Fibroblast of mammary gland (primary cell): ENCODE data around the gene LRRC46.

Experiments used
- DNase-seq: peaks from one replicate; pipeline ENCODE4 v3.0.0-alpha.2; 2010; ENCODE audit warnings: low read depth
- H3K4me3 ChIP-seq: 2 replicates; pipeline ENCODE4 v1.5.1; 2011; ENCODE audit warnings: low read depth, mild to moderate bottlenecking, low read length, moderate library complexity; ENCODE audit not compliant: control insufficient read depth
- TF ChIP-seq, protein P1 (sequence below): conservative IDR thresholded peaks from 2 replicates; pipeline ENCODE4 v1.5.1; 2011; ENCODE audit warnings: low read depth, low read length, inconsistent platforms; ENCODE audit not compliant: control insufficient read depth, insufficient read depth

Gene LRRC46

DNA sequence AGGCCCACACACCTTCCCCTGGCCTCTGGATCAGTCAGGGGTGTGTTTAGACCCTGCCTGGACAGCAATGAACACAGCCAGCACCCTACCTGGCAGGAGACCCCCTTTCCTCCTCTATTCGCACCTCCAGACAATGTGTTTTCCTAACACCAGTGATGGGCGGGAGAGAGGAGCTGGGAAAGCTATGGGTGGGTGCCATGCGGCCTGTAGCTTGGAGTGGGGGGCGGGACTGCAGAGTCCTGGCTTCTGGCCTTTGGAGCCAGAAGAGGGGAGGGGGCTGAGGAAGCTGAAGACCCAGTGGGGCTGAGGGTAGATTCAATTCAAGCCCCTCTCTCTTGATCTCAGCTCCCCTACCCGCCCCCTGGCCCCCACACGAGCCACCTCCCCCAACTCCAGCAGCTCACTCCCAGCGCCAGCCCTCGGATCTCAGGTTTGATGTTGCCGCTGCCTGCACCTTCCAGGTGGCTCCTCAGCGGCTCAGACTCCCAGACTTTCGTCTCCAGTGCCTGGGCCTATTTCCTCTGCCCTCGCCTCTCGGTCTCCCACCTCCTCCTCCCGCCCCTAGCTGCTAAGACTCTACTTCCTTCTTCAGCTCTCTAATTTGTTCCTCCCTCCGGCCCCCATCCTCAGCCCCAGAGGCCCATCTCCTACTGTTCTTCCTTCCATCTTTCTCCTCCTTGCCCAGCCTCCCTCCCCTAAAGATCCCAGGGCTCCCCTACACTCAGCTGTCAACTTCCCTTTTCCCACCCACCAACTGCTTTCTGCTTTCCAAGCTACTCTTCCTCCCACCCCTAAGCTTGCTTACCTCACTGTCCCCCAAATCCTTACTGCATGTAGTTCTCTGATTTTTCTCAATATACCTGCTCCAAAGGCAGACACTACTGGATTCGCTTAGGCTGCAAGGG lies 26.3 kb downstream of the LRRC46 start:
- H3K4me3 ChIP-seq = no peak overlapping the region
- TF ChIP-seq, protein P1, sequence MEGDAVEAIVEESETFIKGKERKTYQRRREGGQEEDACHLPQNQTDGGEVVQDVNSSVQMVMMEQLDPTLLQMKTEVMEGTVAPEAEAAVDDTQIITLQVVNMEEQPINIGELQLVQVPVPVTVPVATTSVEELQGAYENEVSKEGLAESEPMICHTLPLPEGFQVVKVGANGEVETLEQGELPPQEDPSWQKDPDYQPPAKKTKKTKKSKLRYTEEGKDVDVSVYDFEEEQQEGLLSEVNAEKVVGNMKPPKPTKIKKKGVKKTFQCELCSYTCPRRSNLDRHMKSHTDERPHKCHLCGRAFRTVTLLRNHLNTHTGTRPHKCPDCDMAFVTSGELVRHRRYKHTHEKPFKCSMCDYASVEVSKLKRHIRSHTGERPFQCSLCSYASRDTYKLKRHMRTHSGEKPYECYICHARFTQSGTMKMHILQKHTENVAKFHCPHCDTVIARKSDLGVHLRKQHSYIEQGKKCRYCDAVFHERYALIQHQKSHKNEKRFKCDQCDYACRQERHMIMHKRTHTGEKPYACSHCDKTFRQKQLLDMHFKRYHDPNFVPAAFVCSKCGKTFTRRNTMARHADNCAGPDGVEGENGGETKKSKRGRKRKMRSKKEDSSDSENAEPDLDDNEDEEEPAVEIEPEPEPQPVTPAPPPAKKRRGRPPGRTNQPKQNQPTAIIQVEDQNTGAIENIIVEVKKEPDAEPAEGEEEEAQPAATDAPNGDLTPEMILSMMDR = no peak
- no peak for DNase-seq

DNA sequence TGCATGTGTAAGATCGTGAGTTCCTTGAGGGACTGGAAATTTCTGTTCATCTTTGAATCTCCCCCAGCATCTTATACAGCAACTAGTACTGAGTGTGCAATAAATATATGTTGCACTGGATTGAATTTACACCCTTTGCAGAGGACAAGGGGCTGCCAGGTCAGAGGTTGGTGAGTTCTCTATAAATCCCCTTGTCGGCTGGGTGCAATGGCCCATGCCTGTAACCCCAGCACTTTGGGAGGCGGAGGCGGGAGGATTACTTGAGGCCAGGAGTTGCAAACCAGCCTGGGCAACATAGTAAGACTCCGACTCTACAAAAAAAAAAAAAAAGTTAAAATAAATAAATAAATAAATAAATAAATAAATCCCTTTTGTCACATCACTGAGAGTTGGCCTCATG lies 28.9 kb downstream of the LRRC46 start:
- TF ChIP-seq, protein P1 = no peak
- no peak overlapping the region for H3K4me3 ChIP-seq
- DNase-seq = no peak

DNA sequence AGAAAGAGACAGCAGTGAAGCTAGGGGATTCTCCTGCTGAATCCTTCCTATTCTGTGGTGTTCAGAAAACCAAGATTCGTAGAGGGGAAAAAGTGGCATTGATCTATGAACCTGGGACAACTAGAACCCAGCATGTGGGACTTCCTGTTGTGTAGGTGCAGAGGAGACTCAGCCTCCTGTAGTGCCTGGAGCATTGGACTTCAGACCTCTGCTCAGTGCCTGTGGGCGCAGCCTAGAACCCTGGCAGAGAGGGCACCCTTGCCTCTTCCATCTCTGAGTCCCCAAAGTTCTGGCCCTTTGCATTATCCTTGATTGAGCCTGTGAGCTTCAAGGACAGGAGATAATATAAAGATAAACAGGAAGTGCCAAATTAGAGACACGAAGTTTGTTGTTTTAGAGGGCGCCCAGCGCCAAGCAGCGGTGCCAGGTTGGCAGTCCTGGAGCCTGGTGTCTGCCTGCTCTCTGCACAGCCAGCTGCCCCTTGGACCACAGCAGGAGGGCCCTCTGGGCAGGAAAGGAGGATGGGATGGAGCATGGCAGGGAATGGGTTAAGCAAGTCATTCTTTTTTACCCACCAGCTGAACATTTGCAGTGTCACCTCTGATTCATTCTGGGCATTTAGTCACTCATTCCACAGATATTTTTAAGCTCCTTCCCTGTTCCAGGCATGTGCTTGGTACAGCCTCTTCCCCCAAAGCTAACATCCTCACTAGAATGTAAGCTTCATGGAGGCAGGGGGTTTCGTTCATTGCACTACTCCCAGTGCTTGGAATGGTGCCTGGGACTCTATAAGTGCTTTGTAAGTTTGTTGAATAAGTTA lies 31.4 kb downstream of the LRRC46 start:
- TF ChIP-seq, protein P1 = no peak
- no peak overlapping the region for H3K4me3 ChIP-seq
- peak; percentile 85 for DNase-seq

DNA sequence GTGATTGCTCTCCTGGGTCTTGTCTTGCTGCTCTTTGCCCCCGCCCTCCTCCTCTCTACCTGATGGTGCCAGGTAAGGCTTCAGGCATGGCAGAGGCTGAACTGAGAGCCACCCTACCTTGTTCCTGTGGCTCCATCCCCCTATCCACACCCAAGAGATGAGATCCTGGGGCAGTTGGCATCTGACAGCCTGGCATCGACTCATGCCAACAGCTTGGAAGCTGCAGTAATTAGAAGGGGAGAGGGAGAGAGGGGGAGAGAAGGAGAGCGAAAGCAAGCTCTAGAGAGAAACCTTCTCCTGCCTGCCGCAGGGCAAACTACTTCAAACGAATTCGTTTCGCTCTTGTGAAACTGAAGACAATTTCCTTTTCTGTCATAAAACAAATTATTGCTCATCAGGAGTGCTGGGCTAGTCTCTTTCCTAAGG lies 33.3 kb downstream of the LRRC46 start:
- no peak overlapping the region for H3K4me3 ChIP-seq
- no peak for DNase-seq
- TF ChIP-seq, protein P1 = no peak

DNA sequence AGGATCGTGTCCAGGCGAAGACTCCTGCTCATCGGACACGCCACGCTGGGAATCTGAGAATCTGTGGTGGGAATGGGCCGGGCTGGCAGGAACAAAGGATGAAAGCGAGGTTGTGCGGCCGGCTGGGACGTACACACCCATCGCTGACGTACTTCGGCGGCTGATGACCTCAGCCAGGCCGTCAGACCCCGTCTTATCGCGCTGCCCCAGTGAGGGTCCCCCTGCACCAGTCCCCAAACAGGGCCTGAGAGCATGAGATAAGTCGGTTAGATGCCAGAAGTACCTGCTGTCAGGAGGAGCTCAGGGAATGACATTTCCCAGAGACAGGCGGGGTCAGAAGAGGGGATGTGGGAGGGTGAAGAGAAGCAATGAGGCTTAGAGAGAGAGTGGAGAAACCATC lies 35.5 kb downstream of the LRRC46 start:
- TF ChIP-seq, protein P1 = no peak
- H3K4me3 ChIP-seq = no peak overlapping the region
- peak; percentile 45 for DNase-seq

DNA sequence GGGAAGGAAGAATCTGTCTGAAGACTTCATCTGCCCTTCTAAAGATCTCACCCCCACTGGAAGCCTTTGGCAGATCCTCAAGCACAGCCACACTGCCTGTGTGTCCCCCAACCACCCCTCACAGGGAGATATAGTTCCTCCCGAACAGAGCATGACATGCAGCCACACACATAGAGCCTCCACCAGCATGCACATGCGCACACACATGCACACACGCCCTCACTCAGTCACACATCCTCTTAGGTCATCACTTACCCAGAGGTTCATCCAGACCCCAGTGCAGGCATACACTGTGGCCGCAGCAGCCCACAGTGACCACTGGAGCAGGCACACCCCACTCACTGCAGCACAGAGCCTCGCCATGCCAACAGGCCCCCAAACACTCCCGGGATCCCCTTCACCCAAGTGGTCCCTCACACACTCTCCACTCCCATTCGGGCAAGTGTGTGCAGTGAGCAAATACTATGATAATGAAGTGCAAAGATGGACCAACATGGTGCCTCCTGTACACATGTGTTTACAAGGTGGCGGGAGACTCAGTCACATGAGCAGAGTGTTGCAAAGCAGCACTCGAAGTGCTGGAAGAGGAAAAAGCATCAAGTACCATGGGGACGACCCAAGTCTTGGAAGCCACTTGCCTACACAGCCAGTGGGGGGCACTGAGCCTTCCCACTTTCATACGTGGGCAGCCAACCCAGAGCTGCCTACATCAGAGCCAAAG lies 36.5 kb downstream of the LRRC46 start:
- H3K4me3 ChIP-seq = no peak overlapping the region
- DNase-seq = no peak
- TF ChIP-seq, protein P1 = no peak
